Right lobe of liver (tissue), 4 donors: Measurements from ENCODE around the gene C11orf68.

ENCODE experiments used
- POLR2A ChIP-seq: fragments of 450-650 bp; IDR thresholded peaks from one replicate; pipeline ENCODE4 v1.6.1; 2017; ENCODE audit warnings: antibody characterized with exemption, mild to moderate bottlenecking
- TF ChIP-seq, protein P1 (sequence below), 4 donors: fragments of 200-600 bp in 3 of 4; fragments of 450-650 bp in 1 of 4; IDR thresholded peaks; one replicate each; pipeline versions ENCODE4 v1.5.1 to v1.8.0; 2016 to 2022; ENCODE audit warnings: antibody characterized with exemption in 4 of 4, mild to moderate bottlenecking in 2 of 4
- donor health status: DM: no; HTN: no; CAD: no.
- donor health status: DM: no; HTN: no; CAD: no.
- donor health status: DM: no; HTN: yes; CAD: no.

DNA sequence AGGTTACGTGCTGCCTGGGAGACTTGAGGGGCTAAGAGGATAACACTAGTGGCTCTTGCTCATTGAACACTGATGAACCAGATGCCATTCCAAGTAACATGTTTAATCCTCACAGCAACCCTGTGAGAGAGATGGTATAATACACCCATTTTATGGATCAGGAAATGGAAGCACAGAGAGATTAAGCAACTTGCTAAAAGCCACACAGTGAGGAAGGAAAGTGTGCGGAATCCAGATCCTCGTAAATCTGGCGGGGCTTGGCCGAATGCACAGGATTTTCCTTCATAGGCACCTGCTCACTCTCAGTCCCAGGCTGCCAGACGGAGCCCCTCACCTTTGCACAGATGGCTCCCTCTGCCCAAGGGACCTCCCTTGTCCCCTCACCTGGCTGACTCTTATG, 11.0 kb downstream of the C11orf68 start:
- TF ChIP-seq, protein P1, sequence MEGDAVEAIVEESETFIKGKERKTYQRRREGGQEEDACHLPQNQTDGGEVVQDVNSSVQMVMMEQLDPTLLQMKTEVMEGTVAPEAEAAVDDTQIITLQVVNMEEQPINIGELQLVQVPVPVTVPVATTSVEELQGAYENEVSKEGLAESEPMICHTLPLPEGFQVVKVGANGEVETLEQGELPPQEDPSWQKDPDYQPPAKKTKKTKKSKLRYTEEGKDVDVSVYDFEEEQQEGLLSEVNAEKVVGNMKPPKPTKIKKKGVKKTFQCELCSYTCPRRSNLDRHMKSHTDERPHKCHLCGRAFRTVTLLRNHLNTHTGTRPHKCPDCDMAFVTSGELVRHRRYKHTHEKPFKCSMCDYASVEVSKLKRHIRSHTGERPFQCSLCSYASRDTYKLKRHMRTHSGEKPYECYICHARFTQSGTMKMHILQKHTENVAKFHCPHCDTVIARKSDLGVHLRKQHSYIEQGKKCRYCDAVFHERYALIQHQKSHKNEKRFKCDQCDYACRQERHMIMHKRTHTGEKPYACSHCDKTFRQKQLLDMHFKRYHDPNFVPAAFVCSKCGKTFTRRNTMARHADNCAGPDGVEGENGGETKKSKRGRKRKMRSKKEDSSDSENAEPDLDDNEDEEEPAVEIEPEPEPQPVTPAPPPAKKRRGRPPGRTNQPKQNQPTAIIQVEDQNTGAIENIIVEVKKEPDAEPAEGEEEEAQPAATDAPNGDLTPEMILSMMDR (IDR thresholded peaks at IDR 0.05) = no peak
- no peak for TF ChIP-seq POLR2A
